ENCODE data around the gene HNF1A. TPM values are rescaled to one million over a fixed set of nuclear protein-coding genes. Genes with fewer than 3 reads are reported as not detected.

HNF1A gene
- total and polyA plus RNA-seq, 2 of the 13 experiments (the other 11 are each of a cell fraction or from before 2014, with no cell fraction given), result 13.4 to 34.7 TPM

DNA sequence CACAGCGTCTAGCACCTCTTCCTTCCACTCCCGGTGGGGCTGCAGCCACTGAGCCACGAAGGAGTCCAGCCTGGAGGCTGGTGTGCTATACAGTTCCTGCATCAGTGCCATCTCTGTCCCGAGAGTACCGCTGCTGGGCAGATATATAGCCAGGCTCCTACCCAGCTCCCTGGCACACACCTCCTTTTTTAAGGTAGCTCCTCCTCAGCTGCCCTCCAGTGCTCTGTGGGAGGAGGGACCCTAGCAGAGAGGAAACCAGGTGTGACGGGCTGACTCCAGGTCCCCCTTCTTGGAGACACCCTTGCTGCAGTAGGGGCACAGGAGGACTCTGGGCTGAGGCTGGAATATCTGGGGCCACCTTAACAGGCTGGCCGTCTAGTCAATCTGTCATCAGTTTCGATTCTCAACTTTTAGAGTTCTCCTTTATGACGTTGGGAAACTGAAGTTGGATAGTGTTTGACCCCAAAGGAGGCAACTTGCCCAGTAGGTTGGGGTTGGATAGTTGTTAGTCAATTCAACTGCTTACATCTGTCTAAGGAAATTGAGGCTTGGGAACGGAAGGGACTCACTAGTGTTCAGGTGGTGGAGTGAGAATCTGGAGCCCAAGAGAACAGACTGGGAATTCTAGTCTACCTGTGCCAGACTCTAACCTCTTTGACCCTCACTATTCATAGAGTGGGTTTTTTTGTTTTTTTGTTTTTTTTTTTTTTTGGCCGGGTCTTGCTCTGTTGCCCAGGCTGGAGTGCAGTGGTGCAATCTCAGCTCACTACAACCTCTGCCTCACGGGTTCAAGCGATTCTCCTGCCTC, 60.7 kb downstream of the HNF1A start, which contains the start of gene OASL (continued):
- TF ChIP-seq, protein P1, sequence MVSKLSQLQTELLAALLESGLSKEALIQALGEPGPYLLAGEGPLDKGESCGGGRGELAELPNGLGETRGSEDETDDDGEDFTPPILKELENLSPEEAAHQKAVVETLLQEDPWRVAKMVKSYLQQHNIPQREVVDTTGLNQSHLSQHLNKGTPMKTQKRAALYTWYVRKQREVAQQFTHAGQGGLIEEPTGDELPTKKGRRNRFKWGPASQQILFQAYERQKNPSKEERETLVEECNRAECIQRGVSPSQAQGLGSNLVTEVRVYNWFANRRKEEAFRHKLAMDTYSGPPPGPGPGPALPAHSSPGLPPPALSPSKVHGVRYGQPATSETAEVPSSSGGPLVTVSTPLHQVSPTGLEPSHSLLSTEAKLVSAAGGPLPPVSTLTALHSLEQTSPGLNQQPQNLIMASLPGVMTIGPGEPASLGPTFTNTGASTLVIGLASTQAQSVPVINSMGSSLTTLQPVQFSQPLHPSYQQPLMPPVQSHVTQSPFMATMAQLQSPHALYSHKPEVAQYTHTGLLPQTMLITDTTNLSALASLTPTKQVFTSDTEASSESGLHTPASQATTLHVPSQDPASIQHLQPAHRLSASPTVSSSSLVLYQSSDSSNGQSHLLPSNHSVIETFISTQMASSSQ (IDR thresholded peaks at IDR 0.05; ENCODE audit: low read depth), result no peak
- TF ChIP-seq, protein P1 (CRISPR knock-in tag; IDR thresholded peaks at IDR 0.05; ENCODE audit: borderline replicate concordance), result no peak
- TF ChIP-seq ZNF121 (CRISPR knock-in tag; IDR thresholded peaks at IDR 0.05) (no peak), NBN (conservative IDR thresholded peaks at IDR 0.05) (no peak), CAMTA2 (CRISPR knock-in tag; IDR thresholded peaks at IDR 0.05; ENCODE audit: borderline replicate concordance) (no peak), ZFP36 (IDR thresholded peaks at IDR 0.05; ENCODE audit: borderline replicate concordance, low read depth, low read length, partially characterized antibody) (no peak), ZNF263 (CRISPR knock-in tag; IDR thresholded peaks at IDR 0.05) (no peak), ZNF235 (CRISPR knock-in tag; IDR thresholded peaks at IDR 0.05; ENCODE audit: borderline replicate concordance) (no peak), SIN3B (IDR thresholded peaks at IDR 0.05; ENCODE audit: low read length) (no peak), ZNF570 (CRISPR knock-in tag; IDR thresholded peaks at IDR 0.05; ENCODE audit: borderline replicate concordance) (no peak), KLF9 (CRISPR knock-in tag; IDR thresholded peaks at IDR 0.05; ENCODE audit: low read depth) (no peak), ZNF776 (CRISPR knock-in tag; IDR thresholded peaks at IDR 0.05) (no peak), PAWR (CRISPR knock-in tag; IDR thresholded peaks at IDR 0.05; ENCODE audit: borderline replicate concordance) (no peak), ZNF768 (CRISPR knock-in tag; IDR thresholded peaks at IDR 0.05) (0 out of 2 replicates have a peak, but pooled peaks have one; percentile 18)
- TF ChIP-seq, protein P2, sequence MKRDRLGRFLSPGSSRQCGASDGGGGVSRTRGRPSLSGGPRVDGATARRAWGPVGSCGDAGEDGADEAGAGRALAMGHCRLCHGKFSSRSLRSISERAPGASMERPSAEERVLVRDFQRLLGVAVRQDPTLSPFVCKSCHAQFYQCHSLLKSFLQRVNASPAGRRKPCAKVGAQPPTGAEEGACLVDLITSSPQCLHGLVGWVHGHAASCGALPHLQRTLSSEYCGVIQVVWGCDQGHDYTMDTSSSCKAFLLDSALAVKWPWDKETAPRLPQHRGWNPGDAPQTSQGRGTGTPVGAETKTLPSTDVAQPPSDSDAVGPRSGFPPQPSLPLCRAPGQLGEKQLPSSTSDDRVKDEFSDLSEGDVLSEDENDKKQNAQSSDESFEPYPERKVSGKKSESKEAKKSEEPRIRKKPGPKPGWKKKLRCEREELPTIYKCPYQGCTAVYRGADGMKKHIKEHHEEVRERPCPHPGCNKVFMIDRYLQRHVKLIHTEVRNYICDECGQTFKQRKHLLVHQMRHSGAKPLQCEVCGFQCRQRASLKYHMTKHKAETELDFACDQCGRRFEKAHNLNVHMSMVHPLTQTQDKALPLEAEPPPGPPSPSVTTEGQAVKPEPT (CRISPR knock-in tag; IDR thresholded peaks at IDR 0.05; ENCODE audit: low read depth), result peak; percentile 100
- TF ChIP-seq, protein P3, sequence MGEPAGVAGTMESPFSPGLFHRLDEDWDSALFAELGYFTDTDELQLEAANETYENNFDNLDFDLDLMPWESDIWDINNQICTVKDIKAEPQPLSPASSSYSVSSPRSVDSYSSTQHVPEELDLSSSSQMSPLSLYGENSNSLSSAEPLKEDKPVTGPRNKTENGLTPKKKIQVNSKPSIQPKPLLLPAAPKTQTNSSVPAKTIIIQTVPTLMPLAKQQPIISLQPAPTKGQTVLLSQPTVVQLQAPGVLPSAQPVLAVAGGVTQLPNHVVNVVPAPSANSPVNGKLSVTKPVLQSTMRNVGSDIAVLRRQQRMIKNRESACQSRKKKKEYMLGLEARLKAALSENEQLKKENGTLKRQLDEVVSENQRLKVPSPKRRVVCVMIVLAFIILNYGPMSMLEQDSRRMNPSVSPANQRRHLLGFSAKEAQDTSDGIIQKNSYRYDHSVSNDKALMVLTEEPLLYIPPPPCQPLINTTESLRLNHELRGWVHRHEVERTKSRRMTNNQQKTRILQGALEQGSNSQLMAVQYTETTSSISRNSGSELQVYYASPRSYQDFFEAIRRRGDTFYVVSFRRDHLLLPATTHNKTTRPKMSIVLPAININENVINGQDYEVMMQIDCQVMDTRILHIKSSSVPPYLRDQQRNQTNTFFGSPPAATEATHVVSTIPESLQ (CRISPR knock-in tag; conservative IDR thresholded peaks at IDR 0.05), result no peak
- TF ChIP-seq, protein P4, sequence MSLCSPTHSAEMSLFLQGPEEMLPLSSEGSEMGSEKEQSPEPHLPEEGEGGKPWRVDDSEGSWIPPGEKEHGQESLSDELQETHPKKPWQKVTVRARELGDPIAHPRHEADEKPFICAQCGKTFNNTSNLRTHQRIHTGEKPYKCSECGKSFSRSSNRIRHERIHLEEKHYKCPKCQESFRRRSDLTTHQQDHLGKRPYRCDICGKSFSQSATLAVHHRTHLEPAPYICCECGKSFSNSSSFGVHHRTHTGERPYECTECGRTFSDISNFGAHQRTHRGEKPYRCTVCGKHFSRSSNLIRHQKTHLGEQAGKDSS (CRISPR knock-in tag; IDR thresholded peaks at IDR 0.05; ENCODE audit: borderline replicate concordance, low read depth), result no peak
- TF ChIP-seq, protein P5, sequence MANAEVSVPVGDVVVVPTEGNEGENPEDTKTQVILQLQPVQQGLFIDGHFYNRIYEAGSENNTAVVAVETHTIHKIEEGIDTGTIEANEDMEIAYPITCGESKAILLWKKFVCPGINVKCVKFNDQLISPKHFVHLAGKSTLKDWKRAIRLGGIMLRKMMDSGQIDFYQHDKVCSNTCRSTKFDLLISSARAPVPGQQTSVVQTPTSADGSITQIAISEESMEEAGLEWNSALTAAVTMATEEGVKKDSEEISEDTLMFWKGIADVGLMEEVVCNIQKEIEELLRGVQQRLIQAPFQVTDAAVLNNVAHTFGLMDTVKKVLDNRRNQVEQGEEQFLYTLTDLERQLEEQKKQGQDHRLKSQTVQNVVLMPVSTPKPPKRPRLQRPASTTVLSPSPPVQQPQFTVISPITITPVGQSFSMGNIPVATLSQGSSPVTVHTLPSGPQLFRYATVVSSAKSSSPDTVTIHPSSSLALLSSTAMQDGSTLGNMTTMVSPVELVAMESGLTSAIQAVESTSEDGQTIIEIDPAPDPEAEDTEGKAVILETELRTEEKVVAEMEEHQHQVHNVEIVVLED (CRISPR knock-in tag; IDR thresholded peaks at IDR 0.05; ENCODE audit: borderline replicate concordance), result no peak

Data from HepG2 (cell line).